HepG2 (cell line): ENCODE measurements around the gene SPRYD3. TPM values are rescaled to one million over a fixed set of nuclear protein-coding genes. Genes with fewer than 3 reads are reported as not detected.

Source experiments
- AKAP8 ChIP-seq: sonication (generic); formaldehyde crosslinking; IDR thresholded peaks from 2 replicates; pipeline ENCODE4 v1.5.1; 2020; ENCODE audit warnings: mild to moderate bottlenecking, missing genetic modification reagents
- ARID4A ChIP-seq: sonication (generic); formaldehyde crosslinking; IDR thresholded peaks from 2 replicates; pipeline ENCODE4 v1.5.0; 2020; ENCODE audit warnings: mild to moderate bottlenecking, missing genetic modification reagents, borderline replicate concordance
- ATRX ChIP-seq: sonication (generic); formaldehyde crosslinking; IDR thresholded peaks from 2 replicates; pipeline ENCODE4 v1.4.0; 2020; ENCODE audit warnings: missing genetic modification reagents, borderline replicate concordance
- DPF2 ChIP-seq: sonication (generic); formaldehyde crosslinking; IDR thresholded peaks from 2 replicates; pipeline ENCODE4 v1.4.0; 2020; ENCODE audit warnings: mild to moderate bottlenecking, low read depth, missing genetic modification reagents, borderline replicate concordance
- HOXA3 ChIP-seq: sonication (generic); formaldehyde crosslinking; IDR thresholded peaks from 2 replicates; pipeline ENCODE4 v1.5.0; 2020; ENCODE audit warnings: missing genetic modification reagents
- JUNB ChIP-seq: sonication (generic); formaldehyde crosslinking; IDR thresholded peaks from 2 replicates; pipeline ENCODE4 v1.8.0; 2022; ENCODE audit warnings: missing genetic modification reagents, mild to moderate bottlenecking, borderline replicate concordance
- PBX3 ChIP-seq: sonication (generic); formaldehyde crosslinking; IDR thresholded peaks from 2 replicates; pipeline ENCODE4 v1.8.1; 2023; ENCODE audit warnings: missing genetic modification reagents, inconsistent platforms, borderline replicate concordance
- PHF21A ChIP-seq: sonication (generic); formaldehyde crosslinking; IDR thresholded peaks from 2 replicates; pipeline ENCODE4 v1.5.0; 2020; ENCODE audit warnings: mild to moderate bottlenecking, missing genetic modification reagents
- PLRG1 ChIP-seq: fragments of 450-650 bp; conservative IDR thresholded peaks from 2 replicates; pipeline ENCODE4 v1.6.1; 2016
- SIN3B ChIP-seq: fragments of 150-350 bp; IDR thresholded peaks from 2 replicates; pipeline ENCODE4 v1.6.1; 2014; ENCODE audit warnings: low read length
- THRA ChIP-seq: sonication (generic); formaldehyde crosslinking; IDR thresholded peaks from 2 replicates; pipeline ENCODE4 v1.4.0; 2020; ENCODE audit warnings: missing genetic modification reagents, borderline replicate concordance
- TP53 ChIP-seq: sonication (generic); formaldehyde crosslinking; conservative IDR thresholded peaks from 2 replicates; pipeline ENCODE4 v1.4.0; 2020; ENCODE audit warnings: missing genetic modification reagents
- ZBTB7B ChIP-seq: sonication (generic); formaldehyde crosslinking; IDR thresholded peaks from 2 replicates; pipeline ENCODE4 v1.4.0; 2020; ENCODE audit warnings: missing genetic modification reagents
- ZNF124 ChIP-seq: sonication (generic); formaldehyde crosslinking; IDR thresholded peaks from 2 replicates; pipeline ENCODE4 v1.4.0; 2020; ENCODE audit warnings: missing genetic modification reagents
- ZNF253 ChIP-seq: sonication (generic); formaldehyde crosslinking; IDR thresholded peaks from 2 replicates; pipeline ENCODE4 v1.8.0; 2022; ENCODE audit warnings: mild to moderate bottlenecking, missing genetic modification reagents, borderline replicate concordance
- ZNF496 ChIP-seq: sonication (generic); formaldehyde crosslinking; IDR thresholded peaks from 2 replicates; pipeline ENCODE4 v1.8.1; 2023; ENCODE audit warnings: mild to moderate bottlenecking, moderate library complexity, missing genetic modification reagents; ENCODE audit not compliant: insufficient replicate concordance
- ZNF792 ChIP-seq: IDR thresholded peaks from 2 replicates; pipeline ENCODE4 v1.6.1; 2016
- polyA plus RNA-seq, 8 experiments: library from polyadenylated mRNA; depleted of rRNA in 3 of 8; stranded (reverse) in 7 of 8; unstranded in 1 of 8; fragments of >200 nt; fragmentation: Illumina TruSeq in 4 of 8; extraction: Trizol in 4 of 8; gene quantifications; 2 replicates each; pipeline versions ENCODE4 v1.2.1 to v1.2.3, GENCODE V29; 2011 to 2016; ENCODE audit warnings: low read depth in 4 of 8, missing spikeins in 1 of 8, mixed read lengths in 1 of 8; ENCODE audit not compliant: insufficient read depth in 1 of 8
- total RNA-seq, 5 experiments: library from RNA; depleted of rRNA; stranded (reverse); fragments of >200 nt; fragmentation: Illumina TruSeq; extraction: Trizol; gene quantifications; 2 replicates each; pipeline ENCODE4 v1.2.3, GENCODE V29; 2016; ENCODE audit warnings: low read depth in 1 of 5
- TF ChIP-seq, protein P1 (sequence below): sonication (generic); formaldehyde crosslinking; IDR thresholded peaks from 2 replicates; pipeline ENCODE4 v1.4.0; 2020; ENCODE audit warnings: missing genetic modification reagents
- TF ChIP-seq, protein P2 (sequence below): sonication (generic); formaldehyde crosslinking; IDR thresholded peaks from 2 replicates; pipeline ENCODE4 v1.9.0; 2022; ENCODE audit warnings: missing genetic modification reagents, mild to moderate bottlenecking, borderline replicate concordance

SPRYD3 gene
- total and polyA plus RNA-seq, 2 of the 13 experiments (the other 11 are each of a cell fraction or from before 2014, with no cell fraction given) = 9.0 to 9.2 TPM

DNA sequence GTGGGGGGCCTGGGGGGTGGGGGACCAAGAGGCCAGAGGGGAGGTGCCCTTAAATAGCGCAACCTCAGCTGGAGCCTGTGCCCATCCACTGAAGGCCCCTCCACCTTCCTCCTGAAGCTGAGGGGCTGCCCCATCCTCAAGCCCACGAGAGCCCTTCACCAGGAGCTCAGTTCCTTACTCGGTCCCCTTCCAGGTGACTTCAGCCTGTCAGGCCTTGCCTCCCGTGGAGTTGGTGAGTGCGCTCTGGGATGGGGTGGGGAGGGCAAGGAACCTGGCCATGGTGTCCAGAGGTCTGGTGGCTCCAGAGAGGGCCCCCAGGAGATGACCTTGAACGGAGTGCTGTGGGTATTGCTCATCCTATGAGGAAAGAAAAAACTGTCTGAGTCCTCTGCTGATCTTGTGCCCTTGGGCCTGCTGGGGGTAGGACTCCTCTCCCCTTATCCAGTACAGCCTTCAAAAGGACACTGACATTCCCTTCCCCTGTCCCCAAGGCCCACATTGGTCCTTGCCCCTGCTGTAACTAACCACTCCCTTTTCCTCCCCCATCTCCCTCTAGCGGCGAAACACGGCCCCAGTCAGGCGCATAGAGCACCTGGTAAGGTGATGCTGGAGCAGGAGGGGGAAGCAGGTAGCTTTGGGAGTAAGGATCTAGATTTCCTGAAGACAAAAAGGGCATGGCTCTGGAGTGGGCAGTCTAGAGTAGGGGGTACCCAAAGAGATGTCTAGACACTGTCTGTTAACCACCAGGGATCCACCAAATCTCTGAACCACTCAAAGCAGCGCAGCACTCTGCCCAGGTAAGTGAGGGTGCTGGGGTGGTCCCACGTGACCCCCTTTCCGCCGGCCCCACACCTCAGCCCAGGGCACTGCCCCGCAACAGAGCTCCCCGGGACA lies 25.7 kb downstream of the SPRYD3 start (continued):
- TF ChIP-seq PBX3 (CRISPR knock-in tag) (no peak), ZNF124 (CRISPR knock-in tag) (no peak), PHF21A (CRISPR knock-in tag) (no peak), ZNF253 (CRISPR knock-in tag) (no peak), ARID4A (CRISPR knock-in tag) (peak; percentile 36; the same call in 1 of the 2 replicates), ZNF496 (no peak), ATRX (no peak), JUNB (CRISPR knock-in tag) (no peak), DPF2 (CRISPR knock-in tag) (no peak), THRA (0 out of 2 replicates have a peak, but pooled peaks have one; percentile 40), ZBTB7B (CRISPR knock-in tag) (0 out of 2 replicates have a peak, but pooled peaks have one; percentile 31), ZNF792 (CRISPR knock-in tag) (peak; percentile 71; the same call in 1 of the 2 replicates), HOXA3 (CRISPR knock-in tag) (peak; percentile 69), PLRG1 (no peak), SIN3B (no peak), TP53 (CRISPR knock-in tag) (no peak), AKAP8 (CRISPR knock-in tag) (no peak)
- TF ChIP-seq, protein P1, sequence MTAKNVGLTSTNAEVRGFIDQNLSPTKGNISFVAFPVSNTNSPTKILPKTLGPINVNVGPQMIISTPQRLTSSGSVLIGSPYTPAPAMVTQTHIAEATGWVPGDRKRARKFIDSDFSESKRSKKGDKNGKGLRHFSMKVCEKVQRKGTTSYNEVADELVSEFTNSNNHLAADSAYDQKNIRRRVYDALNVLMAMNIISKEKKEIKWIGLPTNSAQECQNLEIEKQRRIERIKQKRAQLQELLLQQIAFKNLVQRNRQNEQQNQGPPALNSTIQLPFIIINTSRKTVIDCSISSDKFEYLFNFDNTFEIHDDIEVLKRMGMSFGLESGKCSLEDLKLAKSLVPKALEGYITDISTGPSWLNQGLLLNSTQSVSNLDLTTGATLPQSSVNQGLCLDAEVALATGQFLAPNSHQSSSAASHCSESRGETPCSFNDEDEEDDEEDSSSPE = no peak
- TF ChIP-seq, protein P2, sequence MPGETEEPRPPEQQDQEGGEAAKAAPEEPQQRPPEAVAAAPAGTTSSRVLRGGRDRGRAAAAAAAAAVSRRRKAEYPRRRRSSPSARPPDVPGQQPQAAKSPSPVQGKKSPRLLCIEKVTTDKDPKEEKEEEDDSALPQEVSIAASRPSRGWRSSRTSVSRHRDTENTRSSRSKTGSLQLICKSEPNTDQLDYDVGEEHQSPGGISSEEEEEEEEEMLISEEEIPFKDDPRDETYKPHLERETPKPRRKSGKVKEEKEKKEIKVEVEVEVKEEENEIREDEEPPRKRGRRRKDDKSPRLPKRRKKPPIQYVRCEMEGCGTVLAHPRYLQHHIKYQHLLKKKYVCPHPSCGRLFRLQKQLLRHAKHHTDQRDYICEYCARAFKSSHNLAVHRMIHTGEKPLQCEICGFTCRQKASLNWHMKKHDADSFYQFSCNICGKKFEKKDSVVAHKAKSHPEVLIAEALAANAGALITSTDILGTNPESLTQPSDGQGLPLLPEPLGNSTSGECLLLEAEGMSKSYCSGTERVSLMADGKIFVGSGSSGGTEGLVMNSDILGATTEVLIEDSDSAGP = peak; percentile 69; the same call in 1 of the 2 replicates
